NCI-H2196 (cell line): ENCODE data around the gene MAGEA9B.
"Not testable (repeated sequence)": the region's sequence is repeated elsewhere in the genome, so short reads cannot be mapped to it uniquely, and the experiment has no call there.

Experiments
- DNase-seq: peaks from one replicate; lab custom pipeline; 2025; ENCODE audit not compliant: unreplicated experiment; lab: John Stamatoyannopoulos, UW

The MAGEA9B gene

DNA sequence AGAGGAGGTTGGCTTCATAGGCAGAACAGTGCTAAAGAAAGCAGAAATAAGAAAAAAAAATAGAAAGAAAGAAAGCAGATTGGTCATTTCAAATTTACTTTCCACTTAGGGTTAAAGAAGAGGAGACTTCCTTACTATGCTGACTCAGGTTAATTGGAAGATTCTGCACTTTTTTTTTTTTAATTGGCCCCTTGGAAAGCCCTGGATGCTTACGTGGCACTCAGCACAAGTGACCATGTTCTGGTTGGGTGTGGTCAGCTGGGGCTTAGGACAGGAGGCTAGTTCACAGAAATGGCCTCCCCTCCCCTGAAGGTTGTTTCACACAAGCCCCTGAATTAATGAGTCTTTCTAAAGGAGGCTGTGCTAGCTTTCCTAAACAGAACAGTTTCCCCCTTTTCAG is 14.5 kb downstream of the MAGEA9B start:
- no peak for DNase-seq

DNA sequence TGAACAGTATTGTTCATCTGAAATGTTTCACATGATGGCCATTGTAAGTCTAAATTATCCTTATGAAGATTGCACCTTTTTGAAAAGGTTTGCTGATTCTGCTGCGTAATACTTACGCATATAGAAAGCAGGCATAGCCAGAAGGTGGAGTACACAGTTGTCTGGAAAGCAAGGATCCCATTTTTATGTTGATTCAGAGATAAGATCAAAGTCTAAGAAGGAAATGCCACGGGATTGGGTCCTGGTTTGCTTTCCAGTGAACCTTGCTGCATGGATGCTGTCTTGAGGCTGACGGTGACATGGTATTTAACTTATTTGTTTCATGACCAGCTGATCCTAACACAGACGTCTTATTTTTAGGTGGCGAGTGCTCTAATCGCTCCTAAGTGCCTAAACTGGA is 15.5 kb downstream of the MAGEA9B start:
- DNase-seq = no peak

DNA sequence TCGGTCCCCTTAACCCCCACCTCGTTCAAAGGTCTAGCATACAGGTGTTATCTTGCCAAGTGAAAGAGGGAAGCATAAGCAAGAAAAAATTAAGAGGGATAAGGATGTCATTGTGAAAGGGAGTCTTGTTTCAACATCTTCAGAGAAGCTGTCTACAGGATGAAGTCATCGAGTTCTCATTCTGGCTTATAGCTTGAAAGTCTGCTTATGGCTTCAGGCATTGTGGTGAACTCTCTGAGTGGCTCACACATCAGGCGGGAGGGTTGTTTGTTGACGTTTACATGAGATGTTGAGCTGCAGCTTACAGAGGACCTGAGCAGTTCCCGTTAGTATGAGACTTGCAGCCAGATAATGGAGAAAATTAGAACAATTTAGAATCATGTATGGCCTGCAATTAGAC is 16.6 kb downstream of the MAGEA9B start:
- DNase-seq = no peak

DNA sequence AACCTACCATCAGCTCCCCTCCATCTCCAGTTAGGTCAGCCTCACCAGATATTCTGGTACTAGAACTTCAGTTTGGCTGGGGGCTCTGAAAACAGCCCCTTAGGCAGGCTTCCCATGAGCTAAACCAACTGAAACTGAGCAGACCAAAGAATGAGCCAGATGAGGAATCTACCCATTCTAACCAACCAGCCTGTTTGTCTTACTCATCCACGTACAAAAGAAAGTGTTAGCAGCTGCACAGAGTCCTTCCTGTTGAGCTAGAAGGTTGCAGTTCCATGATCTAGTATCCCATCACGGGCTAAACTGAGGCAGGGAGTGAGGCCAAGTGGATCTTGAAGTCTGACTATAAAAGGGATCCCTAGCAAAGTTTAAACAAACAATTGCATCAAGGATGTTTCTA is 17.5 kb downstream of the MAGEA9B start:
- DNase-seq = no peak

DNA sequence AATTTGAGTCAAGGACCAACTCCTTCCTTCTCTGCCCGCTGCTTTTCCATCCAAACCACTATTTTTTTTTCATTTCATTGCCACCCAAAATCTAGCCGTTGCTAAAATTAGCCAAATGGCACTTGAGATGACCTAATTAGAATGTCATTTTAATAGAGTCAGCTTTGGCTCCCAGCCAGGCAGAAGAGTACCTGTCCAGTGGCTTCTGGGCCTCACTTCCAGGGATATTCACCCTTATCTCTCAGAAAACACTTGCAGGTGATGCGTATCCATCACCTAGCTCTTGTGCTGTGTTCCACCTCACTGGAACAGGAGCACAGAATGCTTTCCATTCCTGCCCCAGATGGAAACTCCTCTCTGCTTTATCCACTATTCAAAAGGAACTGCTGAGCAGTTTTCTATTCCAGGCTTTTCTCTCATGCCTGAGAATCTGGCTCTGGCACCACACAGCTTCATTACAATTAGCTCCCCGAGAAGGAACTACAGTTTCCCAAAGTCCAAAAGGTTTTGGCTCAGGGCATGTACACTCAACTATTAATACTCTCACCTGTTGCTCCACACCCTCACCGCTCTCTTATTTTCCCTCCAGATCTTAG is 18.5 kb downstream of the MAGEA9B start:
- no peak for DNase-seq

DNA sequence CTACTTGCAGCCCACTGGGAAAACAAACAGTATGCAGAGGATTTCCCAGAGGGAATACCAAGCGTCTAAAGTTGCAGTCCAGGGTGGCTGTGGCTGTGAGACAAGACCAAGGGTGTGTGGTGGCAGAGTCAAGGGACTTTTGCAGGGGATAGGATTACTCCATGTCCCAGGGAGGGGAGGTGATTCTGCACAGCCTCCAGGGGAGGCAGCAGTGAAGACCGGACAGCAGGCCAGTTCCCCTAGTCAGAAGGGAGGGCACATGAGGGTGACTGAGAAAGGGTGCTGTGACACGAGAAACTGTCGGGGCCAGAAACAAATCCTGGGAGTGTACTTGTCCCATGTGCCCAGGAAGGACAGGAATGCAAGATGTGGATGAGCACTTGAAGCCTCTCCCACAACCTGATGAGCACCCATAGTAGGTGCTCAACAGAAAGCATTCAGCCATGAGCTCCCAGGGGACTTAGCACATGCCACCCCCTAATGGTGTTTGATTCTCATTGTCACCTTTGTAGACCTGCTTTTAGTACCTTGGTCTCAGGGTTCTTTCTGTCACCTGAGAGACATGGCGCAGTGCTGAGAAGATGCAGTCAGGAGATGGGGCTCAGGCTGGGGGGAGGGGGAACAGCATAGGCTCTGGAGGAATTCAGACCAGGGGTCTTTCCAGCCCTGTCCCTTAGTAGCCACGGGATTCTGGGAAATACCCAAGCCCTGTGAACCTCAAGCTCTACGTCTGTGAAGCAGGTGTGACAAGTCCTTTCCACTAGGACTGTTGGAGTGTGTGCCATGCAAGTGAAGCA is 19.4 kb downstream of the MAGEA9B start:
- DNase-seq = no peak

DNA sequence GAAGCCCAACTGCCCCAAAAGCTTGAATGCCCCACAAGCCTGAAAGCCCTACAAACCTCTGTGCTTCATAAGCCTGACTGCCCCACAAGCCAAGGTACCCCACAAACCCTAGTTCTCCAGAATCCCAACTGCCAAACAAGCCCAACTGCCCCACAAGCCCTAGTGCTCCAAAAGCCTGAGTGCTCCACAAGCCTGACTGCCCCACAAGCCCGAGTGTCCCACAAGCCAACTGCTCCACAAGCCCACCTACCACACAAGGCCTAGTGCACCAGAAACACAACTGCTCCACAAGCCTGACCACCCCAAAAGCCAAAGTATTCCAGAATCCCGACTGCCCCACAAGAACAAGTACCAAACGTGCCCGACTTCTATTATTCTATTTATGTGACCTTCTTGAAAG is 23.9 kb downstream of the MAGEA9B start:
- DNase-seq = no peak

DNA sequence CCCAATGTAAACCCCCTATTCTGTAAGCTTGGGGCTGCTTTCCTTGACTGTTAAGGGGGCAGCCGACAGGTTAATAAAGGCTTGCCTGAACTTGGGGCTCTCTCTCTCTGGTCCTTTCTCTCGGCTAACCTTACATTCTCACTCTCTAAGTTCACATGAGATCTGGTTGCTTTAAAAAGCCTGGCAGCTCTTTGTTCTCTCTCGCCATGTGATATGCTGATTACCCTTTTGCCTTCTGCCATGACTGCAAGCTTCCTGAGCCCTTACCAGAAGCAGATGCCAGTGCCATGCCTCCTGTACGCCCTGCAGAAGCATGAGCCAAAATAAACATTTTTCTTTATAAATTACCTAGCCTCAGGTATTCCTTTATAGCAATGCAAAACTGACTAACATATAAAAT is 32.0 kb downstream of the MAGEA9B start:
- not testable (repeated sequence) for DNase-seq

DNA sequence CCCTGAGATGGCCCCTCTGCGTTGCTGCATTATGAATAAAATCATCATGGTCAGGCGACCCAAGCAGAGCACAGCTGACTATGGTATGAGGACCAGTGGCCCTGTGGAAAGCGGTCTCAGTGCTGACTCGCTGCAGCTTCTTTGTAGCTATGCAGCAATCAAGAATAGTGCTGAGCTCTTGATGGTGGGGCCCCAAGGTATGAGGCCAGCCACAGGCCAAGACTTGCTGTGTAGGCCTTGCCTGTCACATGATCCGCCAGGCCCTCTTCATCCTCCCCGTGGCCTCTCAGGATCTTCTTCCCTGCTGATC is 35.4 kb downstream of the MAGEA9B start:
- not testable (repeated sequence) for DNase-seq

DNA sequence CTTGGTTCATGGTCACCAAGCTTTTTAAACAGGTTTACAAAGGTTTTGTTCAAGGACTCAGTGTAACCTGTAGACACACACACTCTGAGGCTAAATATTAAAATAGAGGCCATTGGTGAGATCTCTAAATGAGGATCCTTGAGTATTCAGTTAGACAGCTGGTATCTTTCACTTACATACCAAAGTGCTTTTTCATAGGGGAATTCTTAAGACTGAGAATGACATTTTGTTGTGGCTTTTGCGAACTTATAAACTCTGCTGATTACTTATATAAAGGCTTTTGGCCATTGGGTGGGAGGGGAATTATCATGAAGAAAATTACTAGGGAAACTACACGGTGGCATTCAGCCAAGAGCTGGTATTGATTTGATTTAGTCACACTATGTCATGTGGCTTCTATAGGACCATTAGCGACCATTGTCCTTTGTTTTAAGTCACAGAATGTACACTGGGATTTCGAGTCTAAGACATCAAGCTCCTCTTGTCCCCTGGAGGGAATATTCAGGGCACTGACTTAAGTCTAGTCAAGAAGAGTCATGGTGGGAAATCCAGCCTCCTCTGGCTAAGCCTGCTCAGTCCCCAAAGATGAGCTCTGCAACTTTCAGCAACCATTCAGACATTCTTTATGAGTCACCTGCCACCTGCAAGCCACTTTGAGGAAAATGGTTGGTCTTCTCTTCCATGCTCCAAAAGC is 35.9 kb downstream of the MAGEA9B start:
- DNase-seq = not testable (repeated sequence)

DNA sequence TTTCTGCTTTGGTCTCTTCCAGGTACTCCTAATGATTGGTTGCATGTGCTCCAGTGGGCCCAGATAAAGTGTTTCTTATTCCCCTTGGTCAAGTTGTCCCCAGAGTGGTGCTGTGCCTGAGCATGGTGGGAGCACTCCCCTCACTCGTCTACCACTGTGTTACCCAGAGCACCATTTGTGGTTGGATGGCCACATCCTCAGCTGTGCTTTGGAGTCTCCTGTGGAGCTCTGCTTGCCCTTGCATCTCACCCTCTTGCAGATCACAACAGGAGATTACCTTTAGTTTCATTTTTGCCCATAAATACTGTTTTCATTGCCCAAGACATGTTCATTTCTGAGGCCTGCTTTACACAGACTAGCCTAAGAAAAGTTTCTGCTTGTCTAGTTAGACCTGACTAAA is 36.8 kb downstream of the MAGEA9B start:
- DNase-seq = not testable (repeated sequence)

DNA sequence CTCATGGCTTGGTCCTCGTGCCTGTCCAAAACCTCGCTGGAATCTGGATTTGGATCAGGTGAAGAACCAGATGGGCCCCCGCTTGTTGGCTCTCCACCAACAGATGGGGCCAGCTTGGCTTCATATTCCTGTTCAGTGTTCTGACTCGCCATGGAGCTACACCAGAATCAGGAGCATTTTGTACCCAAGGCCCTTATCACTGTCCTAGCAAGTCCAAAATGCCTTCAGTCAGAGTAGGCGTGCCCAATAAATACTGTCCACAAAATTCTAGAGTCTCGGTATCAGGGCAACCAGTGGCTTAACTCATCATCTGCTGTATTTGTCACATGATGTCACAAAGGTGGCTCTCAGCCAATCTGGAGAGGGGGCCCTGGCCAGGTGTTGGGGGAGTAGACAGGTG is 37.6 kb downstream of the MAGEA9B start, which contains the start of gene HSFX3:
HSFX3 (minus strand) TSS at position 224 of the 400 bp plus-strand sequence; CDS start at position 152, 72 bp downstream.
- not testable (repeated sequence) for DNase-seq

DNA sequence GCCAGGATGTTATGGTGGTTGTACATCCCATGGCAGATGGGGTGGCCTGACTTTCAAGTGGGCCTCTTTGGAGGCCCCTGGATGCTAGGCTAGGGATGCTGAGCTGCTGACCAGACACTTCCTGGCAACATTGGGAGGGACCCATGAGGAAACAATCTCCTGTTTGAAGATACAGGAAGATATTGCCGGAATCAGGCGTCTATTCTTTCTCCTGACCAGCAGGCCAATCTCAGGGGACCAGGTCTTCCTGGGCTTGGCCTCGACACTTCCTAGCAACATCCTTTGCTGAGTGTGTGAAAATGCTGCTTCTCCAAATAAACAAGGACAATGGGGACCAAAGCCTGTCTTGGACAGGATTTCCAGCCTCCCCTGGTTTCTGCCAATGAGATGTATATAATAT is 39.5 kb downstream of the MAGEA9B start:
- not testable (repeated sequence) for DNase-seq

DNA sequence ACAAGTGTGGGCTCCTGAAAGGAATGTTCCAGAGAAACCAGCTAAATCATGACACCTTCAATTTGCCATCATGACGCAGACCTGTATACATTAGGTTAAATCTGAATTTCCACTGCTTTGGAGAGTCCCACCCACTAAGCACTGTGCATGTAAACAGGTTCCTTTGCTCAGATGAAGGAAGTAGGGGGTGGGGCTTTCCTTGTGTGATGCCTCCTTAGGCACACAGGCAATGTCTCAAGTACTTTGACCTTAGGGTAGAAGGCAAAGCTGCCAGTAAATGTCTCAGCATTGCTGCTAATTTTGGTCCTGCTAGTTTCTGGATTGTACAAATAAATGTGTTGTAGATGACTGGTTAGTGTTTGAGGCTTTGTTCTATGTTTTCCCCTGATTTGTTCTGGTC is 40.3 kb downstream of the MAGEA9B start:
- not testable (repeated sequence) for DNase-seq

DNA sequence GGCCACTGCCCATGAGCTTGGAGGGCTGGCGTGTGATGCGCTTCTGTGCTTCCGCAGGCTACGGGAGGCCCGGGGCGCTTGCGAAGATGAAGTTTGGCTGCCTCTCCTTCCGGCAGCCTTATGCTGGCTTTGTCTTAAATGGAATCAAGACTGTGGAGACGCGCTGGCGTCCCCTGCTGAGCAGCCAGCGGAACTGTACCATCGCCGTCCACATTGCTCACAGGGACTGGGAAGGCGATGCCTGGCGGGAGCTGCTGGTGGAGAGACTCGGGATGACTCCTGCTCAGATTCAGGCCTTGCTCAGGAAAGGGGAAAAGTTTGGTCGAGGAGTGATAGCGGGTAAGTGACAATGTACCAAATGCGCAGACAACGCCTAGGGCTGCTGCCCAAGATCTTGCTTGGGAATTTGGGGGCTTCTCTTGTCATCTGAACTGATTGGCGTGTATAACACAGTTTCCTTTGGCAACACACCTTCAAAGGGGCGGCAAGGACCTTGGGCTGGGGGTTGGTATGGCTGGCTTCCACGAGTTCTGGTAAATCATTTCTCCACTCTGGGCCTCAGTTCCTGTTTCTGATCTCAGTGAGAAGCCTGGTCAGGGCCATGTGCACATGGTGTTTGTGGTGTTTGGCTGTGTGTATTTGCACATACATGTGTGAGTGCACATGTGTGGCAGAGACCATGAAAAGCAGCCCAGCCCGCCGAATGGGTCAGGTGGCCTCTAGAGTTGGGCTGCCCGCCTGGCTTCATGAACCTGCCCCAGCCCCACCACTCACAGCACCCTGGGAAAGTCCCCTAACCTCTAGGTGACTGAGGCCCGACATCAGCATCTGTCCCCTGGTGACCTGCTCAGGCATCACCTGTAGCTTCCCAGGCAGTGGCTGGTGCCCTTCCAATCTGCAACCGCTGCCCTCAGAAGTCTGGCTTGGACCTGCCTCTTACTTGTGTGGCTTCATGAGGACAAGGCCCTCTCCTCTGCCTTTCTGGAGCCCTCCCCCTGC is 41.4 kb downstream of the MAGEA9B start:
- DNase-seq = not testable (repeated sequence)

DNA sequence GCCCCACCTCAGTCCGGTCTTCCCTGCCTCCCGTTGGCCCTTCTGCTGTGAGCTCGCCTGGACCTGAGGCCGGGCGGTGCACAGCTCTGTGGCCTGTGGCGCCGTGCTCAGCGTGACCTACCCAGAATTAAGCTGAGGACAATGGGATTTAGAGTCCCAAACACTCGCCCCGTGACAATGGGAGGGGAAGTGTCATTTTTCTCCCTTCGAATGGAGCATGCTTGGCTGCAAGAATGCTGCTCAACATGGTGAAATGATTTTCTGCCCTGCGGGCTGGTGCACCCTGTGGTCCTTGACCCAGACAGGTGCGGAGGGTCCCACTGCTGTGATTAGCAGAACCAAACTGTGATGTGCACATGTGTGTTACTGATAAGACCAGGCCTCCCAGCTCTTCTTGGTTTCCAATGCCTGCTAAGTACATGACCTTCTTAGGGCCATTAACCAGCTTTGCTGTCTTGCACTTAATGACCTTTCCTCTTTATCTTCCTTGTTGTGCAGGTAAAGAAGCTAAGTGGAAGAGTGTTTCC is 45.7 kb downstream of the MAGEA9B start:
- DNase-seq = no peak

DNA sequence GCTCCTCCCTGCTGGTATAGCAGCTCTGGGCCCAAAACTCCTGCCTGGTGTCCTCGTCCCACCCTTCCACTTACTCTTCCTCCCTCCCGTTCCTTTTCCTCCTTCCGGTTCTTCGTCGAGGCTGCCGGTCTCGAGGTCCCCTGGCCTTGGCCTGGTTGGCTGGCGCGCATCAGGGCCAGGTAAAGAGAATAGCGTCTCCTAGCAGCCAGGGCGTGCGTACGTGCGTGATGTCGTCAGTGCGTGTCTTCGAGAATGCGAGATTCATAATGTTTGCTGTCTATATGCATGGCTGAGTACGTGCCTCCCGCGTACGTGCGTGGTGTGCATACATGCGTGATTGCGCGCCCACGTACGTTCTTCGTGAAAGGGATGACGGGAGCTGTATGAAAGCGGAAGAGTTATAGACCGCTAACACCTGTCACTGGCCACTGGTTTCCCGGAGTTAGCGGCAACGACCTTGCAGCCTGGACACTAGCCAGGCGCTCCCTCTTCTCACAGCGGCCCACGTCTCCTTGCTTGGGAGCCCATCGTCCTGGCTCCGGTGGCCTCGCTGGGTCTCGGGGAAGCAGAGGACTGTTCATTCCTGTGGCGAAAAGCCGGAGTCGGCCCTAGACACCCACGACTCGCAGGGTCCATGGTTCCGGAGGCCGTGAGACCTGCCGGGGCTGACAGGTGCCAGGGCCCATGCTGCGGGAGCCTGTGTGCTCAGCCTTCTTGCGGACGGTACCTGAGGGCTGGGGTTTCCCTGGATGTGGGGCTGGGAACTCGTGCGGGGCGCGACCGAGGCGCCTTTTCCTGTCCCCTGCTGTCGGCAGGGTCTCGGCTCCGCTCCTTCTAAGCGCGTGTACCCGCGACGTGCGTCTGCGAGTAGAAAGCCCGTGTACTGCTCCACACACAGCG is 46.4 kb downstream of the MAGEA9B start, which contains the start of gene EOLA1:
EOLA1 (plus strand) TSS at position 392 of the 900 bp plus-strand sequence. CDS start 4,619 bp downstream, outside the sequence.
- peak; percentile 85 for DNase-seq

DNA sequence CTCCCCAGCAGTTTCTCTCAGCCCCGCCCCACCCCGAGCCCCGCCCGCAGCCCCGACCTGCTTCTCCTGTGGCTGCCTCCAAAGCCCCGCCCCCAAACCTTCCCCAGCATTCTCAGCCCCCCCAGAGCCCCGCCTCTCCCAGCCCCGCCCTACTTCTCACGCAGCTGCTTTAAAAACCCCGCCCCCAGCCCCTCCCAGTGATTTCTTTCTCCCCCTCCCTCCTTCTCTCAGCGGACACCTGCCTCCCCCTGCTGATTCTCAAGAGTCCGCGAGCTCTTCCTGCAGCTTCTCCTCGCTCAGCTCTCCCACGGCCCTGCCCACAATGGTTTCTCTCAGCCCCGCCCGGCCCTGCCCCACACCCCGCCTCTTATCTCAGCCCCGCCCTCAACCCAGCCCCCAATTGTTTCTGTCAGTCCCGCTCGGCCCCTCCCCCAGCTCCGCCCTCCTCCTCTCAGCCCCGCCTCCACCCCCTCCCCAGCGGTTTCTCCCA is 47.1 kb downstream of the MAGEA9B start:
- DNase-seq = peak; percentile 89
